CD4-positive, alpha-beta T cell treated with Interleukin-4 for 4 hours (primary cell): ENCODE measurements around the gene MTR.
A peak's percentile ranks its signal among the peaks of the same experiment; 100 is the strongest.
"Not testable (repeated sequence)": the region's sequence is repeated elsewhere in the genome, so short reads cannot be mapped to it uniquely, and the experiment has no call there.

Experiments used
- DNase-seq: peaks from one replicate; pipeline ENCODE4 v3.0.0-alpha.2; 2020

The MTR gene

GRCh38 chr1:236865818-236866155 is 70.7 kb downstream of the MTR start:
- no peak for DNase-seq

DNA sequence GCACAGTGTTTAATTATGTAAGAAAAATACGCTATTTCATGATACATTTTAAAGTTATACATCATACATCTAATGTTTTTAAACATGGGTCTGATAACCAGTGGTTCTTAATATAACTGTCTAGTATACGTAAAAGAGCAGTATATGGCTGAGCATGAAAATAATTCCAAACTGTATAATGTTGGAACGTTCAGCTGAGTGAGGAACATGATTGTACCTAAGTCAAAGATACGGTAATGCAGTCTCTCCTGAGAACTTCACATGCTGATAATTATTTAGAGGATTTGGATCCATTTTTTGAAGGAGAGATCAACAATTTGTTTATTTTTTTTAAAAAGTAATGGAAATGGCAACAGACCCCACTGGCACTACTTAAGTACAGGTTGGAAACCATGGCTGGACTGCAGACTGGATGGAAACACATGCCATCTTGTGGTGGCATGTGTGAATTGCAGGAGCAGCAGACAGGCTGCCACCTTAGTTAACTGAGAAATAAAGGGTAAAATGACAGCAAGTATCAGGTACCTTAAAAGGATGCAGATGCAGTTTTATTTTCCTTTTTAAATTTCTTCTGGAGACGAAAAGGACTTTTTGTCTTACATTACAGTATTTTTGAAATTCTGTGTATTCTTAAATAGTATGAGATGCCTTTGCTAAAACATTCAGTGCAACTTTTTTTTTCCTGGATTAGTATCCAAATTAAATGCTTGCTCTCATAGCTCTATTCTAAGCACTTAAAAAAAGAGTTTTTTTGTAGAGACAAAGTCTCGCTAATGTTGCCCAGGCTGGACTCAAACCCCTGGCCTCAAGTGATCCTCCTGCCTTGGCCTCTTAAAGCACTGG is 73.8 kb downstream of the MTR start:
- DNase-seq = peak; percentile 45

- DNase-seq = no peak
Measured at GRCh38 chr1:236869911-236870310, 74.8 kb downstream of the MTR start.

DNA sequence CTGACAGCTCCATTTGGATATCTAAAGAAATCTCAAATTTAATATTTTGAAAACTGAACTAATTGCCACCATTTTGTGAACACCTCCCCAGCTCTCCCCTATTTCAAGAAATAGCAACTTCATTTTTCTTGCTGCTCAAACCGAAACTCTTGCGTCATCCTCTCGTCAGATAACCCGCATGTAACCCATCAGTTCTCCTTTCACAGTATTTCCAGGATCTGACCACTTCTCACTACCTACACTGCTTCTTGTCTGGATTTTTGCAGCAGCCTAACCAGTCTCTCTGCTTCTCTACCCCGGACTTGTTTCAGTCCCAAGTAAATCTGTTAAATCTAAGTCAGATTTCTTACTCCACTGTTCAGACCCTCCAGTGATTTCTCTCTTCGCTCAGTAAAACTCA is 75.6 kb downstream of the MTR start:
- DNase-seq = no peak

- no peak for DNase-seq
Measured at GRCh38 chr1:236872075-236872666, 77.1 kb downstream of the MTR start.

GRCh38 chr1:236875975-236876374 is 80.9 kb downstream of the MTR start:
- DNase-seq = no peak

- no peak for DNase-seq
Measured at GRCh38 chr1:236877661-236878060, 82.6 kb downstream of the MTR start.

DNA sequence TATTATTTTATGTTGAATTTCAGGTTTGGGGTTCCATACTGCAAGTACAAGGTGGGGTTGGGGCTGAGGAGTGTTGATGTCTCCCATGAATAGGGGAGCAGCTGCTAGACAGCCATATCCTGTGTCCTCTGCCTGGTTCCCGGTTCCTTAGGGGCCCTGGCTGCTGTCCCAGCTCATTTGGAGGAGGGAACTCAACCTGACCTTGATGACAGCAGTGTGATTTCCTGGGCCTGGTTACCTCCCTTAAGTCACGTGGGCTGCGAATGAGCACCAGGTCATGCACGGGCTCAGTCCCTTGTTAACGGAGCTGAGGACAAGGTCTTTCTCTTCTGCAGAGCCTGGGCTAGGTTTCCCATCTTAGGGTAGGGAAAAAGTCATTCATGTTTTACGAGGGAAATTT is 85.1 kb downstream of the MTR start:
- DNase-seq = no peak

GRCh38 chr1:236882678-236883077 is 87.6 kb downstream of the MTR start:
- DNase-seq = no peak

GRCh38 chr1:236886199-236886598 is 91.1 kb downstream of the MTR start:
- no peak for DNase-seq

DNA sequence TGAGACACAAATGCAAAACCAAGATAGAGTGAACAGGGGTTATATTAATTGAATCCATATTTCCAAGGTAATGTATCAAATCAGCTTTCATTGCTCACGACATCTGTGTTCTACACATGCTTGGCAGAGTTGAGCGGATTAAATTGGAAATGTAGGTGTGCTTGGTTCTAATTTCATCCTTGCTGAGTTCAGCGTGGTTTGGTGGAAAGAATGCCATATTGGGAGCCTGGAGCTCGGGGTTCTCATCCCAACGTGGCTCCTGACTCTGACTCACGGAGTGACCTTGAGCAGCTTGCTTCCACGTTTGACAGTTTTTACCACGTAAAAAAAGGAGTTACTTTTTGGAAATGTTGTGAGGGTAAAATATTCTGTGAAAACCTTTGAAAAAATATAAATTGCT is 92.0 kb downstream of the MTR start:
- no peak for DNase-seq

DNA sequence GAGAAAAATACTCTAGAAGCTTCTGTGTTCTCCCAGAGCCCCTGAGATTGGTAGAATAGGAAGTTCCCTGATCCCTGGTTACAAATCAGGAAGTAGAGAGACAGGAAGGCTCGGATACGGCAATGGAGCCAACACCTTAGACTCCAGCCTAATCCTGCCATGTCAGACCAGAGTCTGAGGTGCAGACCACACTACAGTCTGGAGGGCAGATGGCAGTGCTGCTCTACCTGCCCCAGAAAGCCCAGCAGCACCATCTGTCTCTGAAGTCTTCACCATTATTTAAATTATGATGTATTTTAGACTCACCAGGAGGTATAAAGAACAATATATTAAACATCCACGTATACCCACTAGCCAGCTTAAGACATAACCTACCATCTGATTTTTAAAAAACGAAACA is 93.0 kb downstream of the MTR start:
- no peak for DNase-seq

GRCh38 chr1:236888903-236889302 is 93.8 kb downstream of the MTR start:
- no peak for DNase-seq

DNA sequence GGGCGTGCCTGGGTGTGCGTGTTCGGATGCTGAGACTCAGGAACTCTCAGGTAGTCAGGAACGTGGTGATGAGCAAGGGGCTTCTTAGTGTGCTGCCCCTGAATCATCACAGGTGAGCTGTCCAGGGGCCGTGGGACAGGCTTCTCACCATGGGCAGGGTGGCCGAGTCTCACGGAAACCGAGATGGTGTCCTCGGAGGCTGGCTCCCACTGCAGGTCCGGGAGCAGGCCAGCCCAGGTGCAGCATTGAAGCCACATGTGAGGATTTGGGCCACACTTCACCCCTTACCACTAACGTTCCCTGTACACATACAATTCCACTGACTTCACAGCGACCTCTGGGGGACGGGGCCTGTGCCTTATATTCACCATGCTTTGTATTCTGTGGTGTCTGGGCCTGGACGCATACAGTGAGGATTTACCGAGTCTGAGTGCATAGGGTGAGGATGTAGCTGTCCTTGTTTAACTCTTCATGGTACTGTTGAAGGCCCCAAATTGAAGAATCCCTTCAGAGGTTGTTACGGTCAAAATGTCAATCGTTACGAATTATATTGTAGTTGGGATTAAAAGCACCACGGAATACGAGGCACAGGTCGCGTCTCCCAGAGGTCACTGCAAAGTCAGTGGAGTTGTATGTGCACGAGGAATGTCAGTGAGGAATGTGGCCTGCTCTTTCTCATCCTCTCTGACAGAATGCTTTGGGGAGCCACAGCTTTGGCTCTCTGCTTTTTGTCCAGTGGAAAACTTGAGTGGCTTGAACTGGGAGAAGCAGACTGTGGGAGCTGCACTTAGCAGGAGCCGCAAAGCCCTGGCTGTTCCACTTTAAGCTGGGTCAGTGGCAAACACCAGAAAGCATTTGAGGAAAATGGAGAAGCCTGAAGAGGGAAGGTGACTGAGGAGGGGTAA is 95.3 kb downstream of the MTR start:
- no peak for DNase-seq

GRCh38 chr1:236893626-236894545 is 98.8 kb downstream of the MTR start:
- no peak for DNase-seq

DNA sequence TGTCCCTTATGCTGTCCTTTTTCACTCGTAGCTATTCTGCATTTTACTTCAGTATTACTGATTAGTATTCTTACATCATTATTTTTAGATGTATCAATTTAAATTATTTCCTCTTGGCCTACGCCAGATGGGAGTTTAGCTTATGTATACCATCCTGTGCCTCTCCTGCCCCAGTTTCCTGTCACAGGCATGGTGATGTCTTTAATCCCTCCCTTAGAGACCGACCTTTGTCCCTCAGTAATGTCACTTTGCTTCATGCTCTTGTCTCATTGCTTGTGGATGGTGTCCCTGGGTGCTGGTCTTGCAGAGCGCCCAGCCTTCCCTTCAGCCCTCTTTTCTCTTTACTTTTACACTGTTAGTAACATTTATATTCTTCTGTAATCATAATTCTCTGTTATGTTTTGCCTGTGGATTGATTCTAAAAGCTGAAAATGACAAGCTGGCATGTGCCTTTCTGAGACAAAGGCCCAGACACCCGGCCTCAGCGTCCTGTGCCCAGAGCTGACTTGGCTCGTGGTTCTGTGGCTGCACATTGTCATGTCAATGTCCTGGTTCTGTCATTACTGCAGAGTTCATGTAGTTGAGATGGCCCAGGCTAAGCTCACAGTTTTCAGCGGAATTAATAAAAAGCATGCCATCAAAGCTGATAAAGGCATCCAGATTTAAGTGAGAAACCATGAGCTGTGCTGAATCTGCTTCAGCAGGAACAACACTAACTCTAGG is 100.7 kb downstream of the MTR start:
- DNase-seq = no peak

- no peak for DNase-seq
Measured at GRCh38 chr1:236896716-236897115, 101.6 kb downstream of the MTR start.

DNA sequence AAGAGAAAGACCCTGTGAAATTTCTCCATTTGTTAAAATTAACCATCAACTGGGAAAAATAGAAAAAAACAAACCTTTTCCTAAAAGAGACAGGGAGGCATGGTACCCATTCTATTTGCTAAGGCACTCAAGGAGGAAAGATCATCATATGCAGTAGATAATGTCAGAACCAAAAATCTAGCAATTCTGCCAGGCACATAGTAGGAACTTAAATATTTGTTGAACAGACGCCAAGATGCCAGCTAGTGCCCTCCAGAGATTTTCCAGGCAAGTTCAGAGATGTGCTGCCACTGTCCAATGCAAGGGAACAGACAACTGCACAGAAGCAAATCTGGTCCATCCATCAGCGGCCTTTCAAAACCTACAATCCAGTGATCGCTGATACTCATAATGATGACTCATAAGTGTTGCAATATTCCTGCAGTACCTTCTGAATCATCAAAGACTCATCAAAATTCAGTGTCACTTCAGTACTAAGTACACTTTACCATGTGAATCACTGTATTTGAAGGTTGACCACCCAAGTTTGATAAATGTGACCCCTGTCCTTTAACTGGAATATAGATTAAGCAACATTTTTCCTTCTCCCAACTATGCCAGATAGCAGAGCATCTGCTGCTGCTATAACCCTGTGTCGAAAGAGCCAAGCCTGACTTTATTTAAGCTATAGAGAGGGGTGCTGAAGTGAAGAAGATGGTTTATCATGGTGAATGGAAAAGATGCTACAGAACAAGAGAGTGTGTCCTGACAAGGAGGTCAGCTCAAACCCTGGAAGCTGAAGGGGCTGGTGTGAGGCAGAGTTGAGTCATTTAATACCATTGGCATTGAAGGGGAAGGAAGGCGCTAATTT is 110.0 kb downstream of the MTR start:
- no peak for DNase-seq

DNA sequence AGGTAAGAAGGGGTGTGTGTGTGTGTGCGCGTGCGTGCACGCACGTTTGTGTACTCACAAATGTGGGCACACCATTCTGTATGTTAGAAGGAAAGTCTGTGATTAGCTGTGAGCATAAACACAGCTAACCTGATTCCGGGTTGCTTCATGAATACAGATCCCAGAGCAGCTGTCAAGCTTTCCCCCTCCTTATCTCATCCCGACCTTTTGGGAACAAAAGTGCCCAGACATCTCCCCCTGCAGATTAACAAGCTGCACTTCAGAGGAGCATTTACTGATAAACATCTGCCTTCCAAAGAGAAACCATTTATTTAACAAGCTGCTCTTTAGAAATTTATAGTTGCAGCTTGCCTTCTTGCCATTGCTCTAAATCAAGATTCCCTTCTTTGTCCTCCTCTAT is 112.1 kb downstream of the MTR start:
- no peak for DNase-seq

DNA sequence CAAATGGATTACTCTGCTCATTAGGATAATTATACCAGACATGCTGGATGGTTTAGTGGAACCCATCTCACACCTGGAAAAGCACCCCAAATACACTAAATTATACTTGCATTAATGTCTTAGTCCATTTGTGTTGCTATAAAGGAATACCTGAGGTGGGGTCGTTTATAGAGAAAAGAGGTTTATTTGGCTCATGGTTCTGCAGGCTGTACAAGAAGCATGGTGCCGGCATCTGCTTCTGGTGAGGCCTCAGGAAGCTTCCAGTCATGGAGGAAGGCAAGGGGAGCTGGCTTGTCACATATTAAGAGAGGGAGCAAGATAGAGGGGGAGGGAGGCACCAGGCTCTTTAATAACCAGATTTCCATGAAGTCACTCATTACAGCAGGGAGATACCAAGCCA is 113.6 kb downstream of the MTR start:
- no peak for DNase-seq

DNA sequence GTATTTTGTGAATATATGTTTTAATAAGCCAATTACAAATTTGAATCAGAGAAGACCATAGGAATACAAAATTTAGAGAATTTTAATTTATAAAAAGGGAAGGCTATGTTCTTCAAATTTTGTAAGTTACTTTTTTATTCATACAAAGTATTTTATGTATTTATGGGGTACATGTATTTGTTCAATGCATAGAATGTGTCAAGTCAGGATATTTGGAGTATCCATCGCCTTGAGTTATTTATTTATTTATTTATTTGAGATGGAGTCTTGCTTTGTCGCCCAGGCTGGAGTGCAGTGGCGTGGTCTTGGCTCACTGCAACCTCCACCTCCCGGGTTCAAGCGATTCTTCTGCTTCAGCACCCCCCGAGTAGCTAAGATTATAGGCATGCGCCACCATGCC is 116.0 kb downstream of the MTR start:
- not testable (repeated sequence) for DNase-seq
